Retina (tissue), 1 donor: ENCODE results near the gene API5.
"Not testable (repeated sequence)": the region's sequence is repeated elsewhere in the genome, so short reads cannot be mapped to it uniquely, and the experiment has no call there.

Source experiments
- DNase-seq: peaks from one replicate; pipeline ENCODE4 v3.0.0-alpha.2; 2016

Gene API5

GRCh38 chr11:43311791-43312607 is at the start of gene API5:
Gene API5 (plus strand): TSS chr11:43311996. CDS start chr11:43312128, 132 bp downstream.
- peak; percentile 97 for DNase-seq

- peak; percentile 65 for DNase-seq
These were observed 43.8 kb upstream of the API5 start for GRCh38 chr11:43267856-43268580.

GRCh38 chr11:43268786-43269185 is 43.0 kb upstream of the API5 start:
- DNase-seq = no peak

- peak; percentile 34 for DNase-seq
These were observed 42.4 kb upstream of the API5 start for GRCh38 chr11:43269254-43269918.

GRCh38 chr11:43270468-43270867 is 41.3 kb upstream of the API5 start:
- DNase-seq = no peak

GRCh38 chr11:43278193-43278956 is 33.4 kb upstream of the API5 start:
- peak; percentile 44 for DNase-seq

GRCh38 chr11:43282607-43283440 is 29.0 kb upstream of the API5 start:
- peak; percentile 61 for DNase-seq

GRCh38 chr11:43285826-43286225 is 26.0 kb upstream of the API5 start:
- DNase-seq = no peak

- DNase-seq = no peak
These were observed 22.4 kb upstream of the API5 start for GRCh38 chr11:43289368-43289767.

- DNase-seq = no peak
These were observed 13.4 kb upstream of the API5 start for GRCh38 chr11:43298397-43298796.

- no peak for DNase-seq
These were observed 4.2 kb downstream of the API5 start for GRCh38 chr11:43315966-43316365.

GRCh38 chr11:43316451-43316850 is 4.7 kb downstream of the API5 start:
- DNase-seq = no peak

GRCh38 chr11:43327987-43328386 is 16.2 kb downstream of the API5 start:
- no peak for DNase-seq

GRCh38 chr11:43328482-43328881 is 16.7 kb downstream of the API5 start:
- no peak for DNase-seq

GRCh38 chr11:43341159-43341558 is 29.4 kb downstream of the API5 start:
- no peak for DNase-seq

- DNase-seq = not testable (repeated sequence)
These were observed 39.6 kb downstream of the API5 start for GRCh38 chr11:43351426-43351825.

- DNase-seq = no peak
These were observed 42.5 kb downstream of the API5 start for GRCh38 chr11:43354311-43354710.

- no peak for DNase-seq
These were observed 44.5 kb downstream of the API5 start for GRCh38 chr11:43356336-43356735.

GRCh38 chr11:43358279-43358800 is 46.5 kb downstream of the API5 start:
- DNase-seq = no peak

GRCh38 chr11:43358801-43359421 is 47.1 kb downstream of the API5 start, which contains the start of gene TTC17:
Gene TTC17 (plus strand): TSS chr11:43358920. CDS start chr11:43358955, 35 bp downstream.
- peak; percentile 95 for DNase-seq

- DNase-seq = no peak
These were observed 47.6 kb downstream of the API5 start for GRCh38 chr11:43359422-43359818.
